KMS-11 (cell line): ENCODE results near the gene BAZ2B.

Experiments used
- H2AFZ ChIP-seq: fragments of 200-600 bp; sonication (generic); 2 replicates; pipeline ENCODE4 v1.6.1; 2016; ENCODE audit warnings: antibody characterized with exemption, mixed run types, low read depth
- H3K27ac ChIP-seq: fragments of 200-600 bp; sonication (generic); 2 replicates; pipeline ENCODE4 v1.6.1; 2016; ENCODE audit warnings: mild to moderate bottlenecking, mixed run types
- H3K27me3 ChIP-seq: fragments of 200-600 bp; sonication (generic); 2 replicates; pipeline ENCODE4 v1.6.1; 2017; ENCODE audit warnings: mild to moderate bottlenecking, low read depth, mixed run types, moderate library complexity; ENCODE audit not compliant: insufficient read depth
- H3K36me3 ChIP-seq: fragments of 200-600 bp; sonication (generic); 2 replicates; pipeline ENCODE4 v1.6.1; 2017; ENCODE audit warnings: mild to moderate bottlenecking, mixed run types; ENCODE audit not compliant: insufficient read depth
- H3K4me1 ChIP-seq: fragments of 200-600 bp; sonication (generic); 2 replicates; pipeline ENCODE4 v1.6.1; 2016; ENCODE audit warnings: mild to moderate bottlenecking, low read depth, mixed run types; ENCODE audit not compliant: poor library complexity, severe bottlenecking
- H3K4me2 ChIP-seq: fragments of 200-600 bp; sonication (generic); 2 replicates; pipeline ENCODE4 v1.7.0; 2016; ENCODE audit warnings: mild to moderate bottlenecking, mixed run types
- H3K4me3 ChIP-seq: fragments of 200-600 bp; sonication (generic); IDR thresholded peaks from 2 replicates; pipeline ENCODE4 v1.6.1; 2017; ENCODE audit warnings: low read depth, low read length, mixed read lengths; ENCODE audit not compliant: insufficient read depth
- H3K79me2 ChIP-seq: fragments of 200-600 bp; sonication (generic); 2 replicates; pipeline ENCODE4 v1.6.1; 2016; ENCODE audit warnings: low read depth, mixed run types; ENCODE audit not compliant: insufficient read depth
- H3K9ac ChIP-seq: fragments of 200-600 bp; sonication (generic); 2 replicates; pipeline ENCODE4 v1.6.1; 2016; ENCODE audit warnings: mild to moderate bottlenecking, mixed run types
- H4K20me1 ChIP-seq: fragments of 200-600 bp; sonication (generic); 2 replicates; pipeline ENCODE4 v1.6.1; 2016; ENCODE audit warnings: mild to moderate bottlenecking, mixed run types; ENCODE audit not compliant: insufficient read depth
- CTCF ChIP-seq: fragments of 200-600 bp; sonication (generic); conservative IDR thresholded peaks from 2 replicates; pipeline ENCODE4 v1.6.1; 2017; ENCODE audit warnings: low read depth, mild to moderate bottlenecking, antibody characterized with exemption, low read length, moderate library complexity, mixed read lengths

The BAZ2B gene

GRCh38 chr2:159614534-159615366 is 1.6 kb downstream of the BAZ2B start:
- Histone ChIP-seq H3K79me2 (peaks cover 38% of the 10 kb centered on the region; the same call in 1 of the 2 replicates), H3K27me3 (no peaks in the 10 kb centered on the region), H3K4me2 (peak overlapping the region; percentile 73), H4K20me1 (no peaks in the 10 kb centered on the region), H3K36me3 (no peaks in the 10 kb centered on the region), H3K4me1 (peaks cover 45% of the 10 kb centered on the region), H2AFZ (peak overlapping the region; percentile 96; the same call in 1 of the 2 replicates), H3K4me3 (peak overlapping the region; percentile 67), H3K27ac (peak overlapping the region; percentile 86), H3K9ac (peak overlapping the region; percentile 87)
- no peak for TF ChIP-seq CTCF

- Histone ChIP-seq H3K4me2 (peak overlapping the region; percentile 73), H3K79me2 (peaks cover 38% of the 10 kb centered on the region; the same call in 1 of the 2 replicates), H4K20me1 (no peaks in the 10 kb centered on the region), H3K4me3 (peak overlapping the region; percentile 67), H3K9ac (peak overlapping the region; percentile 87; the same call in 1 of the 2 replicates), H3K36me3 (no peaks in the 10 kb centered on the region), H3K4me1 (peaks cover 45% of the 10 kb centered on the region), H2AFZ (peak overlapping the region; percentile 96; the same call in 1 of the 2 replicates), H3K27me3 (no peaks in the 10 kb centered on the region), H3K27ac (peak overlapping the region; percentile 86; the same call in 1 of the 2 replicates)
- no peak for TF ChIP-seq CTCF
These were observed 2.6 kb downstream of the BAZ2B start for GRCh38 chr2:159613651-159614285.

- H3K9ac ChIP-seq: peak overlapping the region; percentile 87; the same call in 1 of the 2 replicates
- peak overlapping the region; percentile 73 for H3K4me2 ChIP-seq
- no peaks in the 10 kb centered on the region for H3K27me3 ChIP-seq
- H3K79me2 ChIP-seq: peaks cover 38% of the 10 kb centered on the region; the same call in 1 of the 2 replicates
- H2AFZ ChIP-seq: no peak overlapping the region
- no peaks in the 10 kb centered on the region for H3K36me3 ChIP-seq
- H3K4me1 ChIP-seq: peaks cover 45% of the 10 kb centered on the region
- H3K4me3 ChIP-seq: no peak overlapping the region
- H3K27ac ChIP-seq: peak overlapping the region; percentile 86; the same call in 1 of the 2 replicates
- H4K20me1 ChIP-seq: no peaks in the 10 kb centered on the region
- no peak for TF ChIP-seq CTCF
These were observed 3.3 kb downstream of the BAZ2B start for GRCh38 chr2:159613091-159613490.

- Histone ChIP-seq H3K4me3 (no peak overlapping the region), H3K4me2 (peak overlapping the region; percentile 73), H3K4me1 (peaks cover 45% of the 10 kb centered on the region), H4K20me1 (no peaks in the 10 kb centered on the region), H3K27ac (peak overlapping the region; percentile 86; the same call in 1 of the 2 replicates), H3K79me2 (peaks cover 38% of the 10 kb centered on the region; the same call in 1 of the 2 replicates), H2AFZ (no peak overlapping the region), H3K27me3 (no peaks in the 10 kb centered on the region), H3K36me3 (no peaks in the 10 kb centered on the region), H3K9ac (peak overlapping the region; percentile 87; the same call in 1 of the 2 replicates)
- no peak for TF ChIP-seq CTCF
These were observed 4.0 kb downstream of the BAZ2B start for GRCh38 chr2:159612255-159612901.
